ENCODE data around the gene CFAP45.
"Not testable (repeated sequence)": the region's sequence is repeated elsewhere in the genome, so short reads cannot be mapped to it uniquely, and the experiment has no call there.

CFAP45 gene

DNA sequence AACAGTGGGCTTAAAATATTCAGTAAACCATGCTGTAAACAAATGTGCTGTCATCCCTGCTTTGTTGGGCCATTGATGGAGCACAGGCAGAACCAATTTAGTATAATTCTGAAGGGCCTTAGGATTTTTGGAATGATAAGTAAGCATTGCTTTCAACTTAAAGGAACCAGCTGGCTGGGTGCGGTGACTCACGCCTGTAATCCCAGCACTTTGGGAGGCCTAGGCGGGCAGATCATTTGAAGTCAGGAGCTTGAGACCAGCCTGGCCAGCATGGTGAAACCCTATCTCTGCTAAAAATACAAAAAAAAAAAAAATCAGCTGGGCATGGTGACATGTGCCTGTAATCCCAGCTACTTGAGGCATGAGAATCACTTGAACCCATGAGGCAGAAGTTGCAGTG, 4.1 kb upstream of the CFAP45 start:
- DNase-seq (ENCODE audit: low read depth), result not testable (repeated sequence)

DNA sequence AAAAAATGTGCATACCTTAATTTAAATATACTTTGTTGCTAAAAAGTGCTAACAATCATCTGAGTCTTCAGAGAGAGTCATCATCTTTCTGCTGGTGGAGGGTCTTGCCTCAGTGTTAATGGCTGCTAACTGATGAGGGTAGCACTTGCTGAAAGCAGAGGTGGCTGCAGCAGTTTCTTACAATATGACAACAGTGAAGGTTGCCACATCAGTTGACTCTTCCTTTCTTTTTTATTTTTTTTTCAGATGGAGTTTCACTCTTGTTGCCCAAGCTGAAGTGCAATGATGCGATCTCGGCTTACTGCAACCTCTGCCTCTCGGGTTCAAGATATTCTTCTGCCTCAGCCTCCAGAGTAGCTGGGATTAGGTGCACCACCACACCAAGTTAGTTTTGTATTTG, 2.6 kb upstream of the CFAP45 start:
- no peak for DNase-seq (ENCODE audit: low read depth)

DNA sequence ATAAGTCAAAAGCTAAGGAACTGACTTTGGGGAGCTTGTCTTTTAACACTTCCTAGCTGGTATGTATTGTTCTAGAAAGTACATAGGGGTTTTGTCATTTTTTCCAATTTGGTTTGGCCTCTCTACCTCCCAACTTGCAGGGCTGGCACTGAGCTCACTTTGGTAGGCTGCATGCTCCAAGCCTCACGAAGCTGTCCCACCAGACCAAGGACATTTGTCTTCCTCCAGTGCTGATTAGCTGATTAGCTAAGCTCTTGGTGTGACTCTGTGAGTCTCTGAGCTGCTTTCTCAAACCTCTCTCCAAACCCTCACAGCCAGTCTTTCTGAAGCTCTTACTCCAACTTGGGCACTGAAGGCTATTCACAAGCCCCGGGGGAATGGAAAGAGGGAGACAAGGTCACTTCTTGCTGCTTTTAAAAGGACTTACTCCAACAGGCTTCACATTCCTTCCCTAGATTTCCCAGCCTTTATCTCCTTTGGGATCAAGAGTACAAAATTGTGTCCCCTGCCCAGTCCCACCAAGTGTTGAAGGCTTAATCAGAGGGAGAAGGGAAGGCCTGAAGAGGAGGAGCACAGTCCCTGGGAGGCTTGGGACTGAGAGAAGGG, 893 bp upstream of the CFAP45 start:
- DNase-seq (ENCODE audit: low read depth), result no peak

DNA sequence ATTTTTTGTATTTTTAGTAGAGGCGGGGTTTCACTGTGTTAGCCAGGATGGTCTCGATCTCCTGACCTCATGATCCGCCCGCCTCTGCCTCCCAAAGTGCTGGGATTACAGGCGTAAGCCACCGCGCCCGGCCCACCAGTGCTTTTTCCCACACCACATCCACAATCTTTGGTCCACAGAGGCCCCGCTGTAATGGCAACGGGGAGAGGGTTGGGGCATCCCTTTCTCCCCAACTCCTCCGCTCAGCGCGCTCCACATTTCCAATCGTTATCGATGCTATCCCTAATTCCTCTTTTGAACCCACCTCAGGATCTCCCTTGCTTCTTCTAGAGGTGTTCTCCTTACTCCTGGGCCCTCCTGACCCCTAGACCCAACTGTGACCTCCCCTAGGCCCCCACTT, 331 bp downstream of the CFAP45 start:
- not testable (repeated sequence) for DNase-seq (ENCODE audit: low read depth)

DNA sequence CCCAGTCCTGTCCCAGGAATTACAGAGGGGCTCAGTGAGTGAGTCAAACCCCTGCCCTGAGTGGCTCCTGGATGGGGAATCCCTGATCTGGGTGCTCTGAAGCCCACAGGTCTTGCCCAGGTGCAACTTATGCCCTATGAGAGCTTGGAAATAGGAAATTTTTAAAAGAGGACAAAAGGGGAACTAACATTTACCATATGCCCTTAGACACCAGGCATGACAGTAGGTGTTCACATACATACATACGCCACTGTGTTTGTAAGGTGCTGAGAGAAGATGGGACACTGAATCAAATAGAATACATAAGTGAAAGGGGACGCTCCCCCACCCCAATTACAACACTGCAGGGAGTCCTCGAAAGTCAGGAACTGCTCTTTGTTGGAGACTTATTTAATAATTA, 1.4 kb downstream of the CFAP45 start:
- no peak for DNase-seq (ENCODE audit: low read depth)

DNA sequence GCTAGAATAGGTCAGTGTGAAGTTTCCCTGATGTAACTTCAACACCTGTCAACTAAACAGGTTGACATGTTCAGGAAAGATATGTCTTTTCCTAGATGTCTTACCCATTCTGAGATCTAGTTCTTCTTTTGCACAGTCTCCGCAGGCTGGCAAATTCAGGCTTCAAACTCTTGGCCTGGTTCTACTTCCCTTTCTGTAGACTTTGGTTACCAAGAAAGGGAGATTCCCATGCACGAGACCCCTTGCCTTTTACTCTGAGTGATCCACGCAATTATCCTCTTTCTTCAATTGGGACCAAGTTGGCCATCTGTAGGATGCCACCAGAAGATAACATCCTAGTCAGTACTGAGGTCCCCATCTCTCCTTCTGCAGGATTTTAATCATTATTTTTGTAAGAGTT, 2.0 kb downstream of the CFAP45 start:
- DNase-seq (ENCODE audit: low read depth), result no peak

DNA sequence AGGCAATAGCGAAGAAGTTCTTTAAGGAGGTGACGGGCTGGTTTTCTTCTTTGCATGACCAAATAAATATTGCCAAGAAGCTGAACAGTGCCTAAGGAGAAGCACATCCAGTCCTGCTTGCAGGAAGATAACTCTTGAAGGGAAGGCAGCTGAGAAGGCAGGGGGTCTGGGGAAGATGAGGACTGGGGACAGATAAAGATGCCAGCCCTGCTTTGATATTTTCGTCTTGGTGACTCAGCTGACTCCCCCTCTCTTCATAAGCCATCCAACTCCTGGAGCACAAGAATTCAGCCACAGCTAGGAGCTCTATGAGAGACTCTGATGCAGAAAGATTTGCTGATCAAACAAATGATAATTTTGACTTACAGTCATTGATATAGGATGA, 3.4 kb downstream of the CFAP45 start:
- no peak for DNase-seq (ENCODE audit: low read depth)

DNA sequence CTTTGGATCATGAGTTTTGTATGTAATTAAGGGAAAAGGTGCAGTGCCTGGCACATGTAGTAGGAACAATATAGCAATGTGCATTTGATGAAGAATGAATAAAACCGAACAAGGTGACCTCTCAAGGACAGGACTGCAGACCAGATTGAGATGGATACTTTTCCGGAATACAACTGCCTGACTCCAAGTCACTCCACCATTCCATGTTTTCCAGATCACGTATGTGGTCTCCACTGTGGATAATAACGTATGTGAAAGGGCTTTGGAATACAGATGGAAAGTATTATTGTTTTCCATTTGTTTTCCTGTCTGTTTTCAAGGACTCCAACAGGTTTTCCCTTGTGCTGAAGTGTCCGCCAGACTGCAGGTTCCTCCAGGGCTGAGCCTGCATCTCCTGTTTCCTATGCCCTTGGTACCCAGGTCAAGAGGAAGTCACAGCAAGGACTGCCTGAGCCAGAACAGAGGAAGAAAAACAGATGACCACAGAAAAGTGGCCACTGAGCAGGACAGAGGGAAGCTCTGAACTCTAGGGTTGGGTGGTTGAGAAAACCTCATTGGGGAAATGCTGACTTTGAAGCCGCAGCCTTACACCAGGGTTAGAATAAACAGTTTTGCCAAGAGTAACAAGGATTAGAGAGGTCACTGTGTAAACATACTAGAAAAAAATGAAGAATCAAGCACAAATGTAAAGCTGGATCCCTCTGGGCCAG, 4.0 kb downstream of the CFAP45 start:
- no peak for DNase-seq (ENCODE audit: low read depth)

DNA sequence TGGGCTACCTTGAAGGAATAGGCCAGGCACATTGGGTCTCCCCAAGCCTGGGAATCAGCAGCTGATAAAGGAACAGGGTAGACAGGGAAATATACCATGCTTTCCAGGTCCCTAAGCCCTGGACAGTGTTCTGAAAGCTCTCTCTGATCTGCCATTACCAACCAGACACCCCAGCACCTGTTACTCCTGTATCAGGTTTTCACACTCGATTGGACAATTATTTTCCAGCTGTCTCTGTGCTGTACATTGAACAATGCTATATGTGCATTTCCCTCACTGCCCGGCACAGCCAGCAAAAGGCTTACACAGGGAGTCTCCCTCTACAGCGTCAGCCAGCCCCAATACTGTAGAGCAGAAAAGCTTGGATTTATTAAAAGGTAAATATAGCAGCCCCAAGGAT, 4.7 kb downstream of the CFAP45 start:
- no peak for DNase-seq (ENCODE audit: low read depth)

DNA sequence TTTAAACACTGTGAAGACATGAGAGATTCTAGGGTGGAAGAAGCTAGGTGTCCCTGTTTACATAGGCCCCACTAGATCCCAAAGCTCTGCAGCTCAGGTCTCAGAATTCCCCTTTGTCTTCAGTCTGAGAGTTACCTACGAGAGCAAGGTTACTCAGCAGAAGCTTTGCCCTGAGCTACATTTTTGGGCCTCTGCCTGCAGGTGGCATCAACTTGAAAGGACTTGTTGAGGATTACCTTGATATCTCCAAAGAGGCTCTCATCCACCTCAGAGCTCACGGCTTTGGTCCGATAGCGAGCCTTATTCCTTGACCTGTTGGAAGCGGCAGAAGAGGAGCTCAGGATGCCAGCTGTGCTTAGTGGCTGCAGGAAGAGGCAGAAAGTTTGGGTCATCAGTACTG, 7.0 kb downstream of the CFAP45 start:
- no peak for DNase-seq (ENCODE audit: low read depth)

DNA sequence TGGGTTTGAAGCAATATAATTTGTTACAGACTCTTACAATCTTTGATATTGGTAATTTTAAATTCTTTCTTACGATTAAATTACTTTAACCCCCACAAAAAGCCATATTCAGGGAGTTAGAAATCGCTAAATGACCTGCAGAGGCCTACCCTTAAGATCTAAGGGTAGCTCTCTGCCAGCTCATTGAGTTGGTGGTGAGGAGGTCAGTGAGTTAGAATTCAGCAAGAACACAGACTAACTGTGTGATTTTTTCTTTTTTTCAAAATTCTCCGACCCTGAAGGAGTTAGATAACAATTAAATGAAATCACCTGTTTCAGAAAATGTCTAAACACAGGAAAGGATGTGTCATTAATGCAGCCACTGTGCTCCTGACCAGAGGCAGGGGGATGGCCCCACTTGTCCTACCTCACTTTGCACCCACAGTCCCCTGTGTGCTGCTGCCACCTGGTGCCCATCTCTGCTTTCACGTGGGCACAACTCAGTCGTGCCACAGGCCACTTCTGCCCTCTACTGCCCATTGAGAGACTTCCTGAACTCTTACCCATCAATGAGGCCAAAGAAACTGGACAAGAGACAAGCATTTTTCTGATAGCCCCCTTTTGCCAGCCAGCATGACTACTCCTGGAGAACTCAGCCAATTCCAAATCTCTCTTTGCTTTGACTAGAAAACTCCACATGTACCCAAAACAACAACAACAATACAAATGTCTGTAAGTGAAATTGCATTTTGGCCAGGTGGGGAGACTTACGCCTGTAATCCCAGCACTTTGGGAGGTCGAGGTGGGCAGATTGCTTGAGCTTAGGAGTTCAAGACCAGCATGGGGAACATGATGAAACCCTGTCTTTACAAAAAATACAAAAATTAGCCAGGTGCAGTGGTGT, 8.4 kb downstream of the CFAP45 start:
- DNase-seq (ENCODE audit: low read depth), result peak; percentile 52

DNA sequence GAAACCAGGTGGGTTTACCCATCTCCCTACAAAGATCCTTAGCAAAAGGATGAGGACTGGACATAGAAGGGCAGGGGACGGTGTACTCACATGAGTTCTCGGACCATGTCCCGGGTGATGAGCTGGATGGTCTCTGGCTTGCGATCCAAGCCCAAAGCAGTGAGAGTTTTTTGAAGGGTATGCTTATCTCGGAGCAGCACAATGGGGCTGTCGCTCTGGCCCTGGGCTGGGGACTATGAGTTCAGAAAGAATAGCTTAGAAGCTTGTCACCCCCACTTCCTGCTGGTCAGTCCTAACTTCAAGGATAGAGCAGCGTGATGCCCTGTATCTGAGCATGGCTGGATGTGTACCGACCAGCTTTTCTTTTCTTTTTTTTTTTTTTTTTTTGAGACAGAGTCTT, 9.6 kb downstream of the CFAP45 start:
- no peak for DNase-seq (ENCODE audit: low read depth)

DNA sequence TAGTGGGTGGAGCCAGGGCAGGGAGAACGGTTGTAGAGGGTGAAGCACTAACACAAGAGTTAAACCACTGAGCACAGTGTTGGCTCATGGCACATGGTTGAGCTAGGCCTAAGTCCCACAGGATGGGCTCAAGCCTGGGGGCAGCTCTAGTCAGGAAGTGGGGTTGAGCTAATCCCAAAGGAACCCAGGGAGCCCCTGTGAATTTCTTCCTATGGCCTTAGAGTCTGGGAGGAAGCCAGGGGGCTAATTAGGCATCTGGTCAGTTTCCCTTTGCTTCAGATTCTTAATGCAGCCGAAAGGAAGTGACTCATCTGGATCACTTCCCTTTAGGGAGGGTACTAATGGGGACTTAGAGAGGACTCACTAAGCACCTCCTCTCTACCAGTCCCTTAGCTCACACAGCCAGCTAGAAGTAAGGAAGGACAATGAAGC, 10.1 kb downstream of the CFAP45 start:
- no peak for DNase-seq (ENCODE audit: low read depth)

DNA sequence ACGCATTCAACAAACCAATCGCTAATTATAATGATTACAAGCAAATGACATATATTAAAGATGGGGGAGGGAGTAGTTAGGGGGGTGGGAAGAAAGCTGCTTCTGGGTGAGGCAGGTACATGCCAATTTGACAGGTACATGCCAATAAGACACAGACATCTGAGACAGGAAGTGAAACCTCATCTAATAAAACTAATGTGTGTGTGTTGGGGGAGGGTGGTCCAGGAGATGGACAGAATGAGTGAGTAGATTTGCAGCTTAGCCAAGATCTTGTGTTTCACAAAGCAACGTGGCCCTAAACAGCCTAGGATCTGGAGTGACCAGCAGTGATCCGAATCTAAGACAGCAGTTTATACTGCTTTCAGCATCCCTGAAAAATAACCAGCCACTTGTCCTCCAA, 10.8 kb downstream of the CFAP45 start:
- DNase-seq (ENCODE audit: low read depth), result no peak

DNA sequence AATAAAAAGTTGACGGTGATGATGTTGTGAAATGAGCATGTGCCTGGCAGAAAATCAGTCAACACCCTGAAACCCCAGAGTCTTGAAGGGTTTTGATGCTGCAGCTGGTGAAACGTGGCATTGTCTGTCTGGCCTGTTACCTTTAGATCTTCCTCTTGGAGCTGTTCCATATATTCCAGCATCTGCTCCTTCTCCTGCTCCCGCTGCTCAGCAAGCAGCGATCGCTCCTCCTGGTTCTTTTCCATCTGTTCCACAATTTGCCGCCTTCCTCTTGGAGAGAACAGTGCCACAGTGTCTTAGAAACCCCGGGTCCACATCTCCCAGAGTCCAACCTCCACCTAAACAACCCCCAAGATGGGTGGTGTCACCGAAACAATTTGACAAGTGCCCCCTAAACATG, 15.7 kb downstream of the CFAP45 start:
- no peak for DNase-seq (ENCODE audit: low read depth)

DNA sequence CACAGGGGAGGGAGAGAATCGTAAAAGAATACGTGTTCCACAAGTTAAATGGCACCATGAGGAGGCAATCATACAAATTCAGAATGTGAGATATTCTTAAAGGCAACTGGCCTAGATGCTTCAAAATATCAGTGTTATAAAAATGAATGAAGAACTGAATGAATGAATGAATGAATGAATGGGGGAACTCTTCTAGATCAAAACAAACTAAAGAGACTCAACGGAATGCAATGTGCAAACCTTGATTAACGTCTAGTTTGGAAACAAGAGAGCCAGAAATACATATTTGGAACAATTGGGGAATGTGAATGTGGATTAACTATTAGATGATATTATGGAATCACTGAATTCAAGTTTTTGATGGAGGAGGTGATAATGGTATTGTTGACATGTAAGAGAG, 16.8 kb downstream of the CFAP45 start:
- no peak for DNase-seq (ENCODE audit: low read depth)

DNA sequence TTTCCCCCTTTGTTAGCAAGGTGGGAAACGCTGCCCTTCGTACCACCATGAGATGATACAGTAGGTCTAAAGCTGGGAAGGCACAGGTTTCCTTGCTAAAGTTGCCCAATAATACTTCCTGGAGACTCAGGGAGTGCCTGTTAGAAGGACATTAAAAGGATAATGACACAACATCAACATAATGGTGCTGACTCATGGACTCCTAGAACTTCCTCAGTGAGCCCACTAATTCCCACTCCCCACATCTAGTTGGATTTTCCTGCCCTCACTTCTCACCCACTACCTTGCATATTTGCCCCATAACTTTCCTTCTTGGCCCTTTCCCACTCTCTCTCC, 17.5 kb downstream of the CFAP45 start:
- no peak for DNase-seq (ENCODE audit: low read depth)

DNA sequence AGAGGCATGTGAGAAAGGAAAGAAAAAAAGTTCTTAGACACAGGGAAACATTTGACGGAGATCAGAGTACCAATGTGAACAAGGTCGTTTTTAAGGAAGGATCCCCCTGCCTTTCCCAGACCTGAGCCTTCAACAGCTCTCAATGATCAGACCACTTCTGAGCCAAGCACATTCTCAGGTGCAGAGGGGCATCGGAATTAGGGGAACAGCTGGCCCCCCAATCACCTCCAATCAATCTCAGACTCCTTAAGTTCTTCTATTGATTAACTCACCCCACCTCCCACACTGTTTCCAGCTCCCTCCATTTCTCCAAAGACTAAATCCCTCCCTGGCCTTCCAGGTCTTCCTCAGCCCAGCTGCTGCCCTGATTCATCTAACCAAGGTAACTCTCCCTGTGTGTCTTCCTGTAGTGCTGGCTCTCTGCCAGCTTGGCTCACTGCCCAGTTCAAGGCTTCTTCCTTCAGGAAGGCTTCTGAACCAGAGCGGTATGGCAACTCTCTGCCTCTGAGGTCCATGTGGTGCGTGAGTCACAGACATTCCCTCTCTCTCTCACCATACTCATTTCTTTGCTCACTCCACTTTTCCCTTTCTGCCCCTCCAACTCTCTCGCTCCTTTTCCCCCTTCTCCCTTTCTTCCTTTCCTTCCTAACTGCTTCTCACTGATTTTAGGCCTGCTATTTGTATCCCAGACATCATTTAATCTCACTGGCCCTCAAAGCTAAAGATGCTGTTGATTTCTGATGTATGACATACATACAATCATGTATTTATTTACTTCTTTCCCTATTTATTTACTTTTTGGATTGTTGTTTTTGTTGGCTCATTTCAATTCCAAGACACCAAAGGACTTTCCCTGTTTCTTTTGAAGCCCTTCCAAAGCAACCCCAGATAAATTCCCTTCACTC, 18.1 kb downstream of the CFAP45 start:
- peak; percentile 39 for DNase-seq (ENCODE audit: low read depth)

DNA sequence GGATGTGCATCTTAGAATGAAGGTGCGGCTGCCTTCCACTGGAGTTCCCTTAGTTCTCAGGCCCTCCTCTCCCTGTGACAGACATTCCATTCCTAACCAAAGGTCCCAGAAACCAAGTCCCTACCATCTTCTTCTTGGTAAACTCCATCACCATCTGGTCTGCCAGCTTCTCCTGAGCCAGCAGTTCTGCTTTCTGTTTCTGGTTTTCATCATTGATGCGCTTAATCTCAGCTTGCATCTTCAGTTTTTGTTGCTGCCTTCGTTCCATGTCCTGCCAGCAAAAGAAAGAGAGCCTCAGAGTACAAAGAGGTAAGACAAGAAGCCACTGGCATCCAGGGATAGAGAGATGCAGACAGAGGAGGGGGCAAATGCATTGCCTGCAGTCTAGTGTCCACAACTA, 19.5 kb downstream of the CFAP45 start:
- no peak for DNase-seq (ENCODE audit: low read depth)

DNA sequence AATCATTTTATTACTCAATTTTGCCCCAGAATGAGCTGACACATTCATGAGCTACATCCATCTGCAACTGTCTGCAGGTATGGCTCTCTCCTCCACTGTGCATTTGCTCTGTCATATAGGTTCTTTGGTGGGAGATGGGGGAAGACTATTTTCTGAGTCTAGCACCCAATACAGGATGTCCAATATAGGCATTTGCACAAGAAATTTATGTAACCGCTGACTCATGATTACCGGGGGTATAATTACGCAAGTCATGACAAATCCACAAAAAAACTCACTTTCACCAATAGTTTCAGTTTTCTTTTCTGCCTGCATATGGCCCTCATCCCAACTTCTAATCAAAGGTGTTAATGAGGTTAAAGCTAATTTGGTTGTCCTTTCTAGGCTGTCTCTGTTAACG, 20.0 kb downstream of the CFAP45 start:
- DNase-seq (ENCODE audit: low read depth), result no peak

DNA sequence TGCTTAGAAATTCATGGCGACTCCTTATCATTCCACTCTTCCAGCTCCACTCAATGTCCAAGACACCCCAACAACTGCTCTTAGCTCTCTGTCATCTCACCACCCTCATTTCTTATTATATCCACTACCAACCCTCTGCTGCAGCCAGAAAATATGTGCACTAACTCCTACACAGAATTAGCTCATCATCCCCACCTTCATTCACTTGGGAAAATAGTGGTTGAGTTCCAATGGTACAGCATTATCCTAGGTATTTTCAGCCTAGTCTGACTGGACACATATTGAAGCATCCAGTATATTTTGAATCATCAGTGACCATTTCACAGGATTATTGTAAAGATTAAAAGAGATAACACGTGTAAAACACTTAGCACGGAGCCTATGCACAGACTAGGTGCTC, 20.8 kb downstream of the CFAP45 start:
- DNase-seq (ENCODE audit: low read depth), result no peak

DNA sequence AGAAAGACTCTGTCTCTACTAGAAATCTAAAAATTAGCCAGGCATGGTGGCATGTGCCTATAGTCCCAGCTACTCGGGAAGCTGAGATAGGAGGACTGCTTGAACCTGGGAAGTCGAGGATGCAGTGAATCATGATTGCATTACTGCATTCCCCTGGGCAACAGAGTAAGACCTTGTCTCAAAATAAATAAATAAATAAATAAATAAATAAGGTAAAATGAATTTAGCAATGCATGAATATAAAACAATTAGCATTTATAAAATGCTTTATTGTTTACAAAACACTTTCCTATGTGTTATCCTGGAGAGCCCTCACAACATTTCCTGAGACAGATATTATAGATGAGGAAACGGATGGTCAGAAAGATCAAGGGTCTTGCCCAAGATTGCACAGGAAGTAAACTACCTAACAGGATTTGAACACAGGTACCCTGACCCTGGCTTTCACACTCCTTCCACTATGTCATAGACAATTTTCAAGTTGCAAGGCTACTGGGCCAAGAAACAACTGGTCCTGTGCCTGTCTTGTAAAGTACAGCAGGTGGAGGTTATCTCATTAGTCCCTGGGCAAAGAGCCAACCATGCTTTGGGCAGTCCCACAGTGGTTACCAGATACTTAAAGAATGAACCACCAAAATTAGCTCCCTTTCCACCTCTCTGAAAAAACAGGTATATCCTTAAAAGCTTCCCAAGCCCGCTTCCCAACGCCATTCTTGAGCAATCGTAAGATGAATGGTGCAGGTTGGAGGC, 22.1 kb downstream of the CFAP45 start:
- no peak for DNase-seq (ENCODE audit: low read depth)

Measured in activated T-helper 1 cell treated with Interleukin-2 at 50 U/mL for 16 hours (primary cell).